Spleen (tissue), 11 donors: ENCODE results near the gene PLEKHA3. TPM values are rescaled to one million over a fixed set of nuclear protein-coding genes. Genes with fewer than 3 reads are reported as not detected.
A peak's percentile ranks its signal among the peaks of the same experiment; 100 is the strongest.

Source experiments
- DNase-seq: peaks from one replicate; pipeline ENCODE4 v3.0.0-alpha.2; 2020
- H3K27ac ChIP-seq, 8 donors: fragments of 200-600 bp; sonication (generic) in 7 of 8; 1 replicate in 4 of 8; 2 replicates in 4 of 8; pipeline versions ENCODE4 v1.5.0 to v1.8.0; 2016 to 2021; ENCODE audit warnings: inconsistent platforms in 4 of 8, mild to moderate bottlenecking in 4 of 8, moderate library complexity in 1 of 8
- H3K27me3 ChIP-seq, 7 donors: fragments of 200-600 bp; sonication (generic) in 6 of 7; replicated peaks in 1 of 7; 1 replicate in 4 of 7; 2 replicates in 3 of 7; pipeline versions ENCODE4 v1.5.0 to v1.8.0; 2016 to 2021; ENCODE audit warnings: inconsistent platforms in 3 of 7, mild to moderate bottlenecking in 1 of 7
- H3K36me3 ChIP-seq, 6 donors: fragments of 200-600 bp; sonication (generic) in 5 of 6; 1 replicate in 4 of 6; 2 replicates in 2 of 6; pipeline versions ENCODE4 v1.5.0 to v1.8.0; 2016 to 2021; ENCODE audit warnings: inconsistent platforms in 2 of 6
- H3K4me1 ChIP-seq, 6 donors: fragments of 200-600 bp; sonication (generic) in 5 of 6; 1 replicate in 3 of 6; 2 replicates in 3 of 6; pipeline versions ENCODE4 v1.5.0 to v1.8.0; 2016 to 2021; ENCODE audit warnings: inconsistent platforms in 3 of 6
- H3K4me3 ChIP-seq, 8 donors: fragments of 200-600 bp; sonication (generic) in 7 of 8; 1 replicate in 4 of 8; 2 replicates in 4 of 8; pipeline versions ENCODE4 v1.5.0 to v1.8.0; 2016 to 2021; ENCODE audit warnings: inconsistent platforms in 4 of 8, mild to moderate bottlenecking in 4 of 8, moderate library complexity in 2 of 8
- H3K9me3 ChIP-seq, 8 donors: fragments of 200-600 bp; sonication (generic) in 7 of 8; 1 replicate in 4 of 8; 2 replicates in 4 of 8; pipeline versions ENCODE4 v1.5.0 to v1.8.0; 2016 to 2021; ENCODE audit warnings: inconsistent platforms in 4 of 8
- POLR2A ChIP-seq, 3 donors: fragments of 450-650 bp; IDR thresholded peaks; one replicate each; pipeline ENCODE4 v1.5.1; 2017; ENCODE audit warnings: antibody characterized with exemption in 3 of 3, mild to moderate bottlenecking in 1 of 3
- POLR2AphosphoS5 ChIP-seq, 3 donors: sonication (generic); formaldehyde crosslinking; IDR thresholded peaks; one replicate each; pipeline ENCODE4 v1.5.1; 2017; ENCODE audit warnings: antibody characterized with exemption in 3 of 3
- WGBS, 5 donors: extraction: QIAGEN DNeasy Blood & Tissue Kit in 3 of 5; methylation state at CpG; one replicate each; pipeline versions ENCODE4 v1.1.5 to v1.1.7; 2013 to 2018; 5-methylcytosine and 5-hydroxymethylcytosine counted together
- intact Hi-C: fragments of 100-400 bp; cut with DNase I; formaldehyde crosslinking; loops from one replicate; pipeline ENCODE4 v1.15.0; 2023; ENCODE audit warnings: low total_unique reads
- polyA plus RNA-seq, 3 donors: library from polyadenylated mRNA; stranded (reverse); fragments of 200-250 nt; gene quantifications; one replicate each; pipeline ENCODE4 v1.2.1, GENCODE V29; 2013
- total RNA-seq, 7 donors: library from RNA; depleted of rRNA in 3 of 7; stranded (reverse); fragments of >200 nt in 3 of 7; fragmentation: NEBNext Ultra II Directional in 4 of 7; extraction: Animal tissue kit (Norgen Biotek cat#: 25700) in 4 of 7; gene quantifications; one replicate each; pipeline versions ENCODE4 v1.1.0 to v1.2.1, GENCODE V29; 2016 to 2021
- TF ChIP-seq, protein P1 (sequence below), 11 experiments: fragments of 200-600 bp in 7 of 11; fragments of 450-650 bp in 4 of 11; sonication (generic) in 4 of 11; IDR thresholded peaks in 8 of 11; conservative IDR thresholded peaks in 3 of 11; 1 replicate in 7 of 11; 2 replicates in 4 of 11; pipeline versions ENCODE4 v1.4.0 to v1.8.0; 2016 to 2021; ENCODE audit warnings: antibody characterized with exemption in 11 of 11, inconsistent platforms in 4 of 11, mild to moderate bottlenecking in 1 of 11
- donor health status: healthy with polysubstance abuse.
- donor health status: DM: no; HTN: no; CAD: no; lungs with moderate emphysema.
- donor health status: DM: no; HTN: no; CAD: no.
- donor health status: Bipolar disorder and iron deficiency.
- donor health status: healthy.
- donor health status: DM: no; HTN: no; CAD: no.
- donor health status: DM: yes; HTN: yes; CAD: no.

Gene PLEKHA3
- total and polyA plus RNA-seq, 10 donors = 2.0 to 36.9 (median 19.9) TPM

- Histone ChIP-seq H3K36me3 (peaks cover 0 to 28% (median 4%) of the 10 kb centered on the region in 6 donors), H3K9me3 (no peaks in the 10 kb centered on the region), H3K27me3 (no peaks in the 10 kb centered on the region), H3K4me1 (peaks cover 8 to 41% (median 22%) of the 10 kb centered on the region in 6 donors), H3K27ac (peak within 1 kb of the TSS; percentile 82 to 99 (median 98)), H3K4me3 (peak within 1 kb of the TSS; percentile 68 to 93 (median 86))
- intact Hi-C loops = no loop called here
- peak; percentile 97 to 98 (median 98) for TF ChIP-seq POLR2AphosphoS5 (IDR thresholded peaks at IDR 0.05)
- TF ChIP-seq POLR2A (IDR thresholded peaks at IDR 0.05) = peak; percentile 47 to 51 (median 51)
- TF ChIP-seq, protein P1, sequence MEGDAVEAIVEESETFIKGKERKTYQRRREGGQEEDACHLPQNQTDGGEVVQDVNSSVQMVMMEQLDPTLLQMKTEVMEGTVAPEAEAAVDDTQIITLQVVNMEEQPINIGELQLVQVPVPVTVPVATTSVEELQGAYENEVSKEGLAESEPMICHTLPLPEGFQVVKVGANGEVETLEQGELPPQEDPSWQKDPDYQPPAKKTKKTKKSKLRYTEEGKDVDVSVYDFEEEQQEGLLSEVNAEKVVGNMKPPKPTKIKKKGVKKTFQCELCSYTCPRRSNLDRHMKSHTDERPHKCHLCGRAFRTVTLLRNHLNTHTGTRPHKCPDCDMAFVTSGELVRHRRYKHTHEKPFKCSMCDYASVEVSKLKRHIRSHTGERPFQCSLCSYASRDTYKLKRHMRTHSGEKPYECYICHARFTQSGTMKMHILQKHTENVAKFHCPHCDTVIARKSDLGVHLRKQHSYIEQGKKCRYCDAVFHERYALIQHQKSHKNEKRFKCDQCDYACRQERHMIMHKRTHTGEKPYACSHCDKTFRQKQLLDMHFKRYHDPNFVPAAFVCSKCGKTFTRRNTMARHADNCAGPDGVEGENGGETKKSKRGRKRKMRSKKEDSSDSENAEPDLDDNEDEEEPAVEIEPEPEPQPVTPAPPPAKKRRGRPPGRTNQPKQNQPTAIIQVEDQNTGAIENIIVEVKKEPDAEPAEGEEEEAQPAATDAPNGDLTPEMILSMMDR (IDR thresholded peaks at IDR 0.05 in 8 of 11, conservative IDR thresholded peaks at IDR 0.05 in 3 of 11) = peak in 8 of 11 experiments; percentile 7 to 68 (median 32)
- WGBS, 5 donors = 0 to 1% (median 0%) methylated on average over 40 to 76 of the region's 76 CpGs
- peak; percentile 100 for DNase-seq
Measured at GRCh38 chr2:178450774-178451525, 29.3 kb upstream of the PLEKHA3 start, which contains the start of the genes PJVK and PRKRA. TSS of gene PJVK (plus strand) at chr2:178451378. CDS start at chr2:178453410, 2,032 bp downstream. TSS of gene PRKRA (minus strand) at chr2:178451175. CDS start at chr2:178451030, 145 bp downstream.

- Histone ChIP-seq H3K4me3 (peak overlapping the region in 1 of 8 donors; percentile 90), H3K27me3 (no peaks in the 10 kb centered on the region), H3K4me1 (peaks cover 8 to 41% (median 22%) of the 10 kb centered on the region in 6 donors), H3K27ac (peak overlapping the region in 2 of 8 donors; percentile 92 to 99), H3K36me3 (peaks cover 0 to 15% (median 0%) of the 10 kb centered on the region in 6 donors), H3K9me3 (no peaks in the 10 kb centered on the region)
- intact Hi-C loops = no loop called here
- TF ChIP-seq POLR2A (IDR thresholded peaks at IDR 0.05) = no peak
- TF ChIP-seq, protein P1 (IDR thresholded peaks at IDR 0.05 in 8 of 11, conservative IDR thresholded peaks at IDR 0.05 in 3 of 11) = no peak
- no peak for TF ChIP-seq POLR2AphosphoS5 (IDR thresholded peaks at IDR 0.05)
- no peak for DNase-seq
- 90 to 96% (median 95%) methylated on average over 2 of the region's 2 CpGs for WGBS, 5 donors
Measured at GRCh38 chr2:178452334-178452733, 27.9 kb upstream of the PLEKHA3 start.

DNA sequence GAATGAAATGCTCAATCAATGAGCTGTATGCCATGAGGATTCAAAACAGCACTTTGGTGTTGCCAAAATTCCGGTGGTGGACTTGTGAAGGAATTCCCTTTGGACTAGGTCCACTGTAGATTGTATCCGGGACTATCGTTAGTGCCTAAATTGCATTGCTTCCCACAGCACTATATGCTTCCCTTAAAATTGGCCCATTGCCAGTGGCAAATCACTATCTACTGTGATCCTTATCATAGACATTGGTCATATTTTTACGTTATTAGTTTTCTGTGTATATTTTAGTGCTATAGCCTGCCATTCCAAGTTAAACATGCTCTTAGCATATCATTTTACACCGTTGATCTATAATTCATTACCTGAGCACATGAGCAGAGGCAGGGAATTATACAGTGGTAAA, 27.4 kb upstream of the PLEKHA3 start:
- DNase-seq = no peak
- peaks cover 0 to 9% (median 0%) of the 10 kb centered on the region in 6 donors for H3K36me3 ChIP-seq
- no peak overlapping the region for H3K4me3 ChIP-seq
- intact Hi-C loops = no loop called here
- no peaks in the 10 kb centered on the region for H3K9me3 ChIP-seq
- TF ChIP-seq, protein P1 (IDR thresholded peaks at IDR 0.05 in 8 of 11, conservative IDR thresholded peaks at IDR 0.05 in 3 of 11) = no peak
- TF ChIP-seq POLR2AphosphoS5 (IDR thresholded peaks at IDR 0.05) (no peak), POLR2A (IDR thresholded peaks at IDR 0.05) (no peak)
- H3K4me1 ChIP-seq = peaks cover 8 to 35% (median 22%) of the 10 kb centered on the region in 6 donors
- no peaks in the 10 kb centered on the region for H3K27me3 ChIP-seq
- no peak overlapping the region for H3K27ac ChIP-seq
- WGBS, 5 donors = 82 to 91% (median 85%) methylated on average over 5 of the region's 5 CpGs

- intact Hi-C loops = no loop called here
- no peaks in the 10 kb centered on the region for H3K27me3 ChIP-seq
- H3K4me1 ChIP-seq = peaks cover 0 to 10% (median 5%) of the 10 kb centered on the region in 6 donors
- H3K4me3 ChIP-seq = no peak overlapping the region
- no peak for DNase-seq
- WGBS, 5 donors = 89 to 96% (median 92%) methylated on average over 5 of the region's 5 CpGs
- TF ChIP-seq, protein P1 (IDR thresholded peaks at IDR 0.05 in 8 of 11, conservative IDR thresholded peaks at IDR 0.05 in 3 of 11) = no peak
- no peak for TF ChIP-seq POLR2A (IDR thresholded peaks at IDR 0.05)
- TF ChIP-seq POLR2AphosphoS5 (IDR thresholded peaks at IDR 0.05) = no peak
- no peaks in the 10 kb centered on the region for H3K36me3 ChIP-seq
- no peaks in the 10 kb centered on the region for H3K9me3 ChIP-seq
- H3K27ac ChIP-seq = no peak overlapping the region
Measured at GRCh38 chr2:178455947-178456346, 24.3 kb upstream of the PLEKHA3 start.
